Cardiac septum (tissue), 1 donor: ENCODE data around the gene ADCYAP1R1. TPM values are rescaled to one million over a fixed set of nuclear protein-coding genes. Genes with fewer than 3 reads are reported as not detected.
"Not testable (repeated sequence)": the region's sequence is repeated elsewhere in the genome, so short reads cannot be mapped to it uniquely, and the experiment has no call there.

Experiments
- DNase-seq: peaks from one replicate; pipeline ENCODE4 v3.0.0-alpha.2; 2020; ENCODE audit warnings: low spot score
- intact Hi-C: fragments of 100-400 bp; cut with DNase I; formaldehyde crosslinking; loops from one replicate; pipeline ENCODE4 v1.14.0; 2022
- total RNA-seq: library from RNA; stranded (reverse); fragmentation: NEBNext Ultra II Directional; extraction: Animal tissue kit (Norgen Biotek cat#: 25700); gene quantifications from one replicate; pipeline ENCODE4 v1.2.1, GENCODE V29; 2021
- donor health status: DM: no; HTN: no; CAD: no.

Gene ADCYAP1R1
- total RNA-seq, 1 donor from 2014 or later, result 1.4 TPM

GRCh38 chr7:31116615-31117014 lies 64.5 kb downstream of the ADCYAP1R1 start:
- intact Hi-C loops, result no loop called here
- no peak for DNase-seq

- no peak for DNase-seq
- intact Hi-C loops, result no loop called here
Observed at GRCh38 chr7:31119249-31119648, 67.1 kb downstream of the ADCYAP1R1 start.

- no peak for DNase-seq
- intact Hi-C loops, result no loop called here
Observed at GRCh38 chr7:31120800-31121513, 68.8 kb downstream of the ADCYAP1R1 start.

GRCh38 chr7:31121601-31122000 lies 69.5 kb downstream of the ADCYAP1R1 start:
- intact Hi-C loops, result no loop called here
- DNase-seq, result no peak

- intact Hi-C loops, result loop anchor here (1.0 to 2.0 kb wide), 2 partner anchors 139 to 322 kb away; no protein-coding TSS in a partner anchor
- DNase-seq, result no peak
Observed at GRCh38 chr7:31122649-31123058, 70.5 kb downstream of the ADCYAP1R1 start.

- intact Hi-C loops, result loop anchor here (2.0 kb wide), 1 partner anchor 323 kb away; no protein-coding TSS in a partner anchor
- DNase-seq, result no peak
Observed at GRCh38 chr7:31123321-31123720, 71.2 kb downstream of the ADCYAP1R1 start.

- DNase-seq, result no peak
- intact Hi-C loops, result loop anchor here (2.0 kb wide), 1 partner anchor 323 kb away; no protein-coding TSS in a partner anchor
Observed at GRCh38 chr7:31123726-31124125, 71.6 kb downstream of the ADCYAP1R1 start.

GRCh38 chr7:31125171-31125570 lies 73.1 kb downstream of the ADCYAP1R1 start:
- no peak for DNase-seq
- intact Hi-C loops, result no loop called here

- no peak for DNase-seq
- intact Hi-C loops, result no loop called here
Observed at GRCh38 chr7:31126976-31127375, 74.9 kb downstream of the ADCYAP1R1 start.

- intact Hi-C loops, result no loop called here
Observed at GRCh38 chr7:31129067-31129466, 77.0 kb downstream of the ADCYAP1R1 start.

GRCh38 chr7:31133497-31133896 lies 81.4 kb downstream of the ADCYAP1R1 start:
- intact Hi-C loops, result loop anchor here (5.0 kb wide), 1 partner anchor 604 kb away; no protein-coding TSS in a partner anchor
- no peak for DNase-seq

More at GRCh38 chr7:31129067-31129466, 77.0 kb downstream of the ADCYAP1R1 start:
- no peak for DNase-seq

- no peak for DNase-seq
- intact Hi-C loops, result loop anchor here (2.0 to 5.0 kb wide), 2 partner anchors 498 to 603 kb away; no protein-coding TSS in a partner anchor
Observed at GRCh38 chr7:31134246-31135188, 82.4 kb downstream of the ADCYAP1R1 start.

GRCh38 chr7:31137234-31137633 lies 85.1 kb downstream of the ADCYAP1R1 start:
- intact Hi-C loops, result no loop called here
- no peak for DNase-seq

GRCh38 chr7:31145339-31145738 lies 93.2 kb downstream of the ADCYAP1R1 start:
- intact Hi-C loops, result no loop called here
- no peak for DNase-seq

GRCh38 chr7:31146030-31146429 lies 93.9 kb downstream of the ADCYAP1R1 start:
- intact Hi-C loops, result no loop called here

GRCh38 chr7:31146538-31146937 lies 94.4 kb downstream of the ADCYAP1R1 start:
- intact Hi-C loops, result no loop called here
- DNase-seq, result no peak

More at GRCh38 chr7:31146030-31146429, 93.9 kb downstream of the ADCYAP1R1 start:
- DNase-seq, result no peak

GRCh38 chr7:31151849-31152248 lies 99.7 kb downstream of the ADCYAP1R1 start:
- DNase-seq, result no peak
- intact Hi-C loops, result no loop called here

- intact Hi-C loops, result not testable (repeated sequence)
Observed at GRCh38 chr7:31153318-31153717, 101.2 kb downstream of the ADCYAP1R1 start.

GRCh38 chr7:31160941-31161340 lies 108.8 kb downstream of the ADCYAP1R1 start:
- DNase-seq, result no peak
- intact Hi-C loops, result no loop called here

More at GRCh38 chr7:31153318-31153717, 101.2 kb downstream of the ADCYAP1R1 start:
- not testable (repeated sequence) for DNase-seq
